PC-9 (cell line): ENCODE data around the gene TMEM164. TPM values are rescaled to one million over a fixed set of nuclear protein-coding genes. Genes with fewer than 3 reads are reported as not detected.

Experiments used
- BruUV-seq: library from RNA; stranded (reverse); fragments of 400-500 nt; replicated peaks from 2 replicates; lab custom pipeline; 2021; lab: Mats Ljungman, UMichigan
- CTCF ChIA-PET: fragments of 300-600 bp; sonication (Branson Sonifier 250); formaldehyde crosslinking; loops from one replicate; lab custom pipeline; 2022; ENCODE audit warnings: antibody characterized with exemption; lab: Charles Lee
- POLR2A ChIA-PET: fragments of 300-600 bp; sonication (Branson Sonifier 250); formaldehyde crosslinking; loops from one replicate; lab custom pipeline; 2022; ENCODE audit warnings: antibody characterized with exemption; ENCODE audit not compliant: unreplicated experiment; lab: Charles Lee
- DNase-seq, 2 experiments: peaks; one replicate each; pipeline versions ENCODE4 v3.0.0 to v3.0.0-alpha.2; 2015 to 2022; ENCODE audit warnings: mixed read lengths in 1 of 2
- H2AFZ ChIP-seq: fragments of 200-600 bp; sonication (generic); 2 replicates; pipeline ENCODE4 v1.8.1; 2017; ENCODE audit warnings: antibody characterized with exemption
- H3F3A ChIP-seq: fragments of 200-600 bp; sonication (generic); 2 replicates; pipeline ENCODE4 v1.8.1; 2017; ENCODE audit warnings: antibody characterized with exemption, mild to moderate bottlenecking, low read depth; ENCODE audit not compliant: insufficient read depth
- H3K27ac ChIP-seq: fragments of 200-600 bp; sonication (generic); 2 replicates; pipeline ENCODE4 v1.6.1; 2016; ENCODE audit warnings: mixed run types
- H3K27me3 ChIP-seq: fragments of 200-600 bp; sonication (generic); 2 replicates; pipeline ENCODE4 v1.6.1; 2016; ENCODE audit warnings: low read depth, mixed run types; ENCODE audit not compliant: insufficient read depth
- H3K36me3 ChIP-seq: fragments of 200-600 bp; sonication (generic); 2 replicates; pipeline ENCODE4 v1.6.1; 2016; ENCODE audit warnings: low read depth, mixed run types
- H3K4me1 ChIP-seq: fragments of 200-600 bp; sonication (generic); replicated peaks from 2 replicates; pipeline ENCODE4 v1.6.1; 2016; ENCODE audit warnings: mixed run types; ENCODE audit not compliant: insufficient read depth
- H3K4me2 ChIP-seq: fragments of 200-600 bp; sonication (generic); 2 replicates; pipeline ENCODE4 v1.6.1; 2017; ENCODE audit warnings: mixed run types
- H3K4me3 ChIP-seq: fragments of 200-600 bp; sonication (generic); 2 replicates; pipeline ENCODE4 v1.6.1; 2016; ENCODE audit warnings: mixed run types
- H3K79me2 ChIP-seq: fragments of 200-600 bp; sonication (generic); 2 replicates; pipeline ENCODE4 v1.6.1; 2017; ENCODE audit warnings: low read depth, mixed run types
- H3K9me2 ChIP-seq: fragments of 200-600 bp; sonication (generic); 2 replicates; pipeline ENCODE4 v1.8.1; 2017; ENCODE audit warnings: mild to moderate bottlenecking; ENCODE audit not compliant: insufficient read depth
- H3K9me3 ChIP-seq: fragments of 200-600 bp; sonication (generic); 2 replicates; pipeline ENCODE4 v1.8.1; 2016; ENCODE audit warnings: low read depth; ENCODE audit not compliant: insufficient read depth
- H4K20me1 ChIP-seq: fragments of 200-600 bp; sonication (generic); 2 replicates; pipeline ENCODE4 v1.8.1; 2017; ENCODE audit not compliant: insufficient read depth
- EZH2 ChIP-seq: fragments of 200-600 bp; sonication (generic); IDR thresholded peaks from 2 replicates; pipeline ENCODE4 v1.8.0; 2017; ENCODE audit warnings: antibody characterized with exemption, low read depth
- intact Hi-C: fragments of 100-400 bp; cut with micrococcal nuclease; formaldehyde crosslinking; loops from one replicate; pipeline ENCODE4 v1.10.0; 2022; ENCODE audit not compliant: unreplicated experiment
- total RNA-seq: library from RNA; stranded (reverse); gene quantifications from 2 replicates; pipeline ENCODE4 v1.2.3, GENCODE V29; 2021
- TF ChIP-seq, protein P1 (sequence below): fragments of 200-600 bp; sonication (generic); conservative IDR thresholded peaks from 2 replicates; pipeline ENCODE4 v1.6.1; 2017; ENCODE audit warnings: mixed run types, antibody characterized with exemption, mild to moderate bottlenecking, moderate library complexity

The TMEM164 gene
- total RNA-seq, 1 experiment from 2014 or later = 44.5 TPM

DNA sequence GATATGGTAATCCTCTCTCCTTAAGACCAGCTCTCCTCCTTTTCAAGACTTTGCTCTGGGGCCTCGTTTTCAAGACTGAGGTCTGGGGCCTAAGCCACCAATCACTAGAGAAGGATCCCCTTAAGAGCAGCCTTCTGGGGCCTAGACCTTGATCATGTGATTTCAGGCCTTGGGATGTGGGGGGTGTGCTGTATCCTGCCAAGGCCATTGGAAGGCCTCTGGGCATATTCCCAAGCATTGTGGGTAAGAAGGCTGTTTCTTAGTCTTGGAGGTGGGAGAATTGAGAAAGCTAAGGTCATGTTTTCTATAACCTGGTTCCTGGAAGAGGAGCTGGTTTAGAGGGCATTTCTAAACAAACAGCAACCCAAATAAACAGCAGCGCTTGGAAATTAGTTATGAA, 12.1 kb downstream of the TMEM164 start:
- Histone ChIP-seq H3K4me3 (no peak overlapping the region), H3K4me1 (peaks cover 24% of the 10 kb centered on the region), H3K27ac (no peak overlapping the region), H3K79me2 (peaks cover 40% of the 10 kb centered on the region), H3F3A (peaks cover 7% of the 10 kb centered on the region; the same call in 1 of the 2 replicates), H3K9me2 (no peaks in the 10 kb centered on the region), H3K9me3 (no peaks in the 10 kb centered on the region), H3K36me3 (peaks cover 7% of the 10 kb centered on the region; the same call in 1 of the 2 replicates), H2AFZ (no peak overlapping the region), H4K20me1 (no peaks in the 10 kb centered on the region), H3K27me3 (no peaks in the 10 kb centered on the region), H3K4me2 (no peak overlapping the region)
- ChIA-PET POLR2A (interaction anchor here (0.6 kb wide), 1 partner anchor 65 kb away, joined by 9 read pairs; no protein-coding TSS in a partner anchor), CTCF (interaction anchor here (0.6 kb wide), 1 partner anchor 78 kb away, joined by 3 read pairs; no protein-coding TSS in a partner anchor)
- no TSS peak for BruUV-seq
- TF ChIP-seq, protein P1, sequence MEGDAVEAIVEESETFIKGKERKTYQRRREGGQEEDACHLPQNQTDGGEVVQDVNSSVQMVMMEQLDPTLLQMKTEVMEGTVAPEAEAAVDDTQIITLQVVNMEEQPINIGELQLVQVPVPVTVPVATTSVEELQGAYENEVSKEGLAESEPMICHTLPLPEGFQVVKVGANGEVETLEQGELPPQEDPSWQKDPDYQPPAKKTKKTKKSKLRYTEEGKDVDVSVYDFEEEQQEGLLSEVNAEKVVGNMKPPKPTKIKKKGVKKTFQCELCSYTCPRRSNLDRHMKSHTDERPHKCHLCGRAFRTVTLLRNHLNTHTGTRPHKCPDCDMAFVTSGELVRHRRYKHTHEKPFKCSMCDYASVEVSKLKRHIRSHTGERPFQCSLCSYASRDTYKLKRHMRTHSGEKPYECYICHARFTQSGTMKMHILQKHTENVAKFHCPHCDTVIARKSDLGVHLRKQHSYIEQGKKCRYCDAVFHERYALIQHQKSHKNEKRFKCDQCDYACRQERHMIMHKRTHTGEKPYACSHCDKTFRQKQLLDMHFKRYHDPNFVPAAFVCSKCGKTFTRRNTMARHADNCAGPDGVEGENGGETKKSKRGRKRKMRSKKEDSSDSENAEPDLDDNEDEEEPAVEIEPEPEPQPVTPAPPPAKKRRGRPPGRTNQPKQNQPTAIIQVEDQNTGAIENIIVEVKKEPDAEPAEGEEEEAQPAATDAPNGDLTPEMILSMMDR = no peak
- TF ChIP-seq EZH2 = no peak
- intact Hi-C loops = no loop called here
- DNase-seq = no peak

DNA sequence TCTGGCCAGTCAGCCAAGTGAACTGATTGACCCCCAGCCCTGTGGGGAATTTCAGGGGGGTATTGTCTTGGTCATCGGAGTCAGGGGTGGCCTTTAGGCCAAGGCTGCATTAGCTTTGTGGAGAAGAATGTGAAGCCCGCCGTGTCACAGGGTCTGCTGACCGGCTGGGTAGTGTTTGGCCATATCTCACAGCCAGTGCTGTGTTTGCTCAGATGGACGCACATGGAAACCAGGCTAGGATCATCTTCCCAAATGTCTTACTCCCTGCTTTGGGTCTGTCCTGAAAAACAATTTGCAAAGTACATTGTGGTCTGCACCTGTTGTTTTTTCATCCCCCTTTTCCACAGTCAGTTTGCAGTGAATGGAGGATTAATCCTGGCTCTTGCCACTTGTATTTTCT, 13.0 kb downstream of the TMEM164 start:
- TF ChIP-seq, protein P1 = no peak
- no peak for TF ChIP-seq EZH2
- Histone ChIP-seq H4K20me1 (no peaks in the 10 kb centered on the region), H2AFZ (no peak overlapping the region), H3K4me1 (peaks cover 24% of the 10 kb centered on the region), H3K9me3 (no peaks in the 10 kb centered on the region), H3F3A (peaks cover 7% of the 10 kb centered on the region; the same call in 1 of the 2 replicates), H3K4me3 (no peak overlapping the region), H3K36me3 (peaks cover 7% of the 10 kb centered on the region; the same call in 1 of the 2 replicates), H3K79me2 (peaks cover 34% of the 10 kb centered on the region), H3K9me2 (no peaks in the 10 kb centered on the region), H3K27ac (no peak overlapping the region), H3K27me3 (no peaks in the 10 kb centered on the region), H3K4me2 (no peak overlapping the region)
- ChIA-PET CTCF (no interaction called here), POLR2A (no interaction called here)
- no peak for DNase-seq
- intact Hi-C loops = no loop called here
- BruUV-seq = no TSS peak

DNA sequence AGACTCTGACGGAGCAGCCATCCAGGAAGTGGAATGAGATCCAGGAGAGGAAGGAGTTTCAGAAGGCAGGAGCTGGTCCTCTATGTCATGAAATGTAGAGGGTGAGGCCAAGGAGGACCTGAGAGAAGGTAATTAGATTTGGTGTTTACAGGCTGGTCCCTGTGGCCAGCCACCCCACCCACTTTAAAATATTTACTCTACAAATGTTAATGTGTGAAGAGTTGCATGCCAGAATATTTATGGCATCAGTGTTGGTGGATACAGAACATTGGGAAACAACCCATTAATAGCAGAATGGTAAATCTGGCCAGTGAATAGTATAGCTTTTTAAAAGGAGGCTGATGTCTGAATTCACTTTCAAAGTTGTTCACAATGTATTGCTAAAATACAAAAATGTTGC, 17.6 kb downstream of the TMEM164 start:
- no peak for TF ChIP-seq EZH2
- TF ChIP-seq, protein P1 = no peak
- Histone ChIP-seq H3F3A (peaks cover 9% of the 10 kb centered on the region; the same call in 1 of the 2 replicates), H4K20me1 (no peaks in the 10 kb centered on the region), H3K4me1 (peaks cover 5% of the 10 kb centered on the region), H2AFZ (no peak overlapping the region), H3K4me3 (no peak overlapping the region), H3K79me2 (peaks cover 16% of the 10 kb centered on the region; the same call in 1 of the 2 replicates), H3K4me2 (no peak overlapping the region), H3K9me3 (no peaks in the 10 kb centered on the region), H3K36me3 (peaks cover 7% of the 10 kb centered on the region; the same call in 1 of the 2 replicates), H3K27ac (no peak overlapping the region), H3K9me2 (no peaks in the 10 kb centered on the region), H3K27me3 (no peaks in the 10 kb centered on the region)
- no TSS peak for BruUV-seq
- POLR2A ChIA-PET = no interaction called here
- CTCF ChIA-PET = no interaction called here
- no peak for DNase-seq
- intact Hi-C loops = no loop called here
